ENCODE measurements around the gene MFSD11.
A peak's percentile ranks its signal among the peaks of the same experiment; 100 is the strongest.
"Not testable (repeated sequence)": the region's sequence is repeated elsewhere in the genome, so short reads cannot be mapped to it uniquely, and the experiment has no call there.

The MFSD11 gene

DNA sequence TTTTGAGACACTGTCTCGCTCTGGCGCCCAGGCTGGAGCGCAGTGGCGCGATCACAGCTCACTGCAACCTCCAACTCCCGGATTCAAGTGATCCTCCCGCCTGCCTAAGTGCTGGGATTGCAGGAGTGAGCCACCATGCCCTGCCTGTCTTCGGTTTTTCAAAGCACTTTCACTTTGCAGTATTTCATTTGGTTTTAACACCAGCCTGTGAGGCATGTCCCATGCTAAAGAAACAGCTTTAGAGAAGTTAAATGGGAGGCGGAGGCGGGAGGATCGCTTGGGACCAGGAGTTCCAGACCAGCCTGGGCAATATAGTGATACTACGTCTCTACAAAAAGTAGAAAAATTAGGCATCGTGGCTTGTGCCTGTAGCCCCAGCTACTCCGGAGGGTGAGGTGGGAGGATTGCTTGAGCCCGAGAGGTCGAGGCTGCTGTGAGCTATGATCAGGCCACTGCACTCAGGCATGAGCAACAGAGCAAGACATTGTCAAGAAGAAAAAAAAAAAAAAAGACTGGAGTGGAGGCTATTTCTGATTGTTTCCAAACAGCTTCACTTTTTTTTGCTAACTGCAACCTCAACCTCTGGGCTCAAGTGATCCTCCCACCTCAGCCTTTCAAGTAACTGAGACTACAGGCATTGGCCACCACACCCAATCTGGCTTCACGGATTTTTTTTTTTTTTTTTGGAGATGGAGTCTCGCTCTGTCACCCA, 10.0 kb upstream of the MFSD11 start:
- DNase-seq, result peak; percentile 37

- DNase-seq, result not testable (repeated sequence)
These were observed 5.9 kb upstream of the MFSD11 start for GRCh38 chr17:76731800-76732733.

DNA sequence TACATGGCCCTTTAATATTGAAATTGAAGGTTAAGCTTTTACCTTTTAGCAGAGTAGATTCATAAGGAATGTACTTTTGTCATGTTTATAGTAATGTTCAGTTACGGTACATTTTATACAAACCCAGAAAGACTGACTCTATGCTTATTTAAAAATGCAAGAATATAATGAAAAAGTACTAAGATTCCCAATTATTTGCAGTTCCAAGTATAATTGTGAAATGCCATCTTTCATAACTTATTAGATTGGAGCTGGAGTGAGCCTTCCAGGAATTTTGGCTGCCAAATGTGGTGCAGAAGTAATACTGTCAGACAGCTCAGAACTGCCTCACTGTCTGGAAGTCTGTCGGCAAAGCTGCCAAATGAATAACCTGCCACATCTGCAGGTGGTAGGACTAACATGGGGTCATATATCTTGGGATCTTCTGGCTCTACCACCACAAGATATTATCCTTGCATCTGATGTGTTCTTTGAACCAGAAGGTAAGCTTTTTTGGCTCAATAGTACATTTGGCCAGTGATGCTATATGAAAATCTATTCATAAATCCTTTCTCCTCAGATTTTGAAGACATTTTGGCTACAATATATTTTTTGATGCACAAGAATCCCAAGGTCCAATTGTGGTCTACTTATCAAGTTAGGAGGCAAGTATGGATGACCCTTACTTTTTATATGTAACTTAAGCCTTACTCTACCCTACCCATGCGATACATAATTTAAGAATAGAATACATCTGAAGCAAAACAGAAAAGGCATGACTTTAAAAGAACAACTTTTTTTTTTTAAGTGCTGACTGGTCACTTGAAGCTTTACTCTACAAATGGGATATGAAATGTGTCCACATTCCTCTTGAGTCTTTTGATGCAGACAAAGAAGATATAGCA, 4.9 kb upstream of the MFSD11 start:
- no peak for DNase-seq

DNA sequence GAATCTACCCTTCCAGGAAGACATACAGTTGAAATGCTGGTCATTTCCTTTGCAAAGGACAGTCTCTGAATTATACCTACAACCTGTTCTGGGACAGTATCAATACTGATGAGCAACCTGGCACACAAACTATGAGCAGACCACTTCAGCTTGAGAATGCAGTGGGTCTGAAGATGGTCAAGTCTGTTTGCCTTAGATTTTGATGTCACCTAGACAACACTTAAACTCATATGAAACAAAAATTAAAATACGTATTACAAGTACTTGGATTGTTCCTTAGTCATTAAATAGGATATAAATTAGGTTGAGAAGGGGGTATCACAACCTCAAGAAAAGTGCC, 4.3 kb upstream of the MFSD11 start:
- DNase-seq, result no peak

GRCh38 chr17:76734080-76734840, 3.7 kb upstream of the MFSD11 start:
- no peak for DNase-seq

DNA sequence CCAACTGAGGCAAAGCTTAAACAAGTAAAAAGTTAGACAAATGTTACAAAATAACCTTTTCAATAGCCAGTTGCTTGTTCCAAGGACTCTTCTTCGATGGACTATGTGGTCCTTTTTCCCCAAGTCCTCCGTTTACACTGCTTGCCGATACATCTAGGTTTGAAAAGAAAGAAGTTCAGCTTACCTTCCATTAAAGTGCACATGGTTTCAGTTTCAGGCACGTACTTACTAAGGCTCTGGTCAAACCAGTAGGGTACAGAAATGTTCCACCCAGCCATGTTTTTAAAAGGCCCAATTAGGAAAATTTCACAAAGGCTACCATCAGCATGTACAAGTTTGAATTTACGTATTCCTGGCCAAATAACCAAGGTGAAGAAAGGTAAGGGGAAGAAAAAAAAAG, 2.9 kb upstream of the MFSD11 start:
- peak; percentile 51 for DNase-seq

DNA sequence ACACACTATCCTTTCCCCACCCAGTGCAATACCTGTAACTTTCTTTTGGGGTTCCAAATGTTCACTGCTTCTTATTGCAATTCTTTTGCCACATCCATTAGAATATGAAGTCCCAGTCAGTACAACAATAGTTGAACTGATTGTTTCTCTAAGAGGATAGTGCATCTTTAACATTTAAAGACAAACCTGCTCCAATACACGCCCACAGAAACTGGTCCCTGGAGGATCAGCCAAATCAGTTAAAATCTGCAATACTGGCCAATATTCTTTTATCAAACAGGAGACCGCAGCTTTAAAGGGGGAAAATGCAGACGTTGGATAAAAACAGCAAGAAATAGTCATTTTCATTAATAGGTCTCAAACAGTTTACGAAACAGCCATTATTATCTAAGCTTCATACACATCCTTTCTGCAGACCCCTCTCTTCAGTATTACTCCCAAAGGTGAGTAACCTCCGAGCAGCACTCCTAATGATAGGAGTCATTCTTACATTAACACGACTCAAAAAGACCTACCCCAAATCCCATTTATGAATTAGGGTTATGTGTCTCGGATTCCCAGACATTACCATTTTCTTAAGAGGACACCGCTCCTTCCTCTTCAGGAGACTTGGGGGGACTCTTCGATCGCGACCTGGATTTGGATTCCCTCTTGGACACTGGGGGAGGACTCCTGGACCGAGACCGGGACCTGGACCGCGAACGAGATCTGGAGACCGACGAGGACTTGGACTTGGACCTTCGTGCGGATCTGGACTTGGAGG, 2.2 kb upstream of the MFSD11 start:
- no peak for DNase-seq

DNA sequence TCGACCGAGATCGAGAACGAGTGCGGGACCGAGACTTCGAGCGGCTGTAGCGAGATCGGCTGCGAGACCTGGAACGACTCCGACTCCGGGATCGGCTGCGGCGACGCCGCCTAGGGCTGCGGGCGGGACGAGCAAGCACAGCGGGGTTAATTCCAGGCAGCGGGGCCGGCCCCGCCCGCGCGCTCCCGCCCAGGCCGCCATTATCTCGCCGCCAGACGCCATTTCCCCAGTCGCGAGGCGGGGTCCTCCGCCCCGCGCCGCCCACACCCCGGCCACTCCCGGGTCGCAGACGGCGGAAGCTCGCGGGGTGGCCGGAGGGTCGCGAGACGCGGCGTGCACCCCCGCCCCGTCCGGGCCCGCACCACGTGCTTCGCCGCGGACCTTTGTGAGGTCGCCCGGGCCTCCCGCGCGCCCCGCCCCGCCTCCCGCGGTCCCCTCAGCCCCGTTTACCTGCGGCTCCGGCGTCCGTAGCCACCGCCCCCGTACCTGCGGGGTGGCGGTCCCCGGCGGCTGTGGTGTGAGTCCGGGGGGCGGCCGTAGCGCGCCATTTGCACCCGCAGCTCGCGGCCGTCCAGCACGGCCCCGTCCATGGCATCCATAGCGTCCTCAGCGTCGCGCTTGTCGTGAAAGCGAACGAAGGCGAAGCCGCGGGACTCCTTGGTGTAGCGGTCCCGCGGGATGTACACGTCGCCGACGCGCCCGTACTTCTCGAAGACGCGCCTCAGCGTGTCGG, 1.4 kb upstream of the MFSD11 start:
- DNase-seq, result peak; percentile 76

GRCh38 chr17:76737082-76737675, 740 bp upstream of the MFSD11 start, which contains the start of gene SRSF2:
Gene SRSF2 (minus strand): TSS chr17:76737331. CDS start chr17:76737160, 171 bp downstream.
- DNase-seq, result peak; percentile 99

- no peak for DNase-seq
These were observed 540 bp downstream of the MFSD11 start for GRCh38 chr17:76738468-76738850.

- DNase-seq, result not testable (repeated sequence)
These were observed 1.7 kb downstream of the MFSD11 start for GRCh38 chr17:76739568-76740115.

GRCh38 chr17:76740329-76741118, 2.6 kb downstream of the MFSD11 start:
- DNase-seq, result no peak

GRCh38 chr17:76742958-76743357, 5.0 kb downstream of the MFSD11 start:
- no peak for DNase-seq

- no peak for DNase-seq
These were observed 6.8 kb downstream of the MFSD11 start for GRCh38 chr17:76744747-76745146.

- not testable (repeated sequence) for DNase-seq
These were observed 7.9 kb downstream of the MFSD11 start for GRCh38 chr17:76745785-76746184.

DNA sequence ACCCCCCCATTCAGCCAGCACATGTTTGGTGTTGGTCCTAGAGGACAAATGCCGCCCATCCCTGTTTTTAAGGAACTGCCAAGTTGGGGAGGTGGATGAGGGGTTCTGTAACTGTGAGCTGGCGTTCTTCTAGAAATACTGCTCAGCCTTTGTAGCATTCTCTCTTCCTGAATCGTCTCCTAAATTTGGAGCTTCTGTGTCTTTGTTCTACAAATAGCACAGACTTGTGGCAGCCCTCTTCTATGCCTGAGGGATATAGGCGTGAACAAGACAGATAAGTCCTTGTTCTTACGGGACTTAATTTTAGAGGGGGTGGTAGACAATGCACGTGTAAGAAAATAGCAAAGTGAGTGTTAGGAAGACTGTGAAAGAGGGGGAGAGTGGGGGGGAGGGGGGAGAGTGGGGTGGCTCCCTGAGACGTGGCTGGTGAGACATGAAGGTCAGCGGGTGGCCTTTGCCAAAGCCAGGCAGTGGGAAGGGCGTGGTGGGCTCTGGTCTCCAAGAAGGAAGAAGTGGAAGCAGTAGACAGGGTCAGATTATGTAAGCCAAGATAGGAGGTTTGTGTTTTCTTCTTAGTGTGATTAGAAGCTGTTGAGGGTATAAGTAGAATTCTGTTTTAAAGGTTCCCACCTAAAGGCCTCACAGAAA, 9.9 kb downstream of the MFSD11 start:
- DNase-seq, result no peak

DNA sequence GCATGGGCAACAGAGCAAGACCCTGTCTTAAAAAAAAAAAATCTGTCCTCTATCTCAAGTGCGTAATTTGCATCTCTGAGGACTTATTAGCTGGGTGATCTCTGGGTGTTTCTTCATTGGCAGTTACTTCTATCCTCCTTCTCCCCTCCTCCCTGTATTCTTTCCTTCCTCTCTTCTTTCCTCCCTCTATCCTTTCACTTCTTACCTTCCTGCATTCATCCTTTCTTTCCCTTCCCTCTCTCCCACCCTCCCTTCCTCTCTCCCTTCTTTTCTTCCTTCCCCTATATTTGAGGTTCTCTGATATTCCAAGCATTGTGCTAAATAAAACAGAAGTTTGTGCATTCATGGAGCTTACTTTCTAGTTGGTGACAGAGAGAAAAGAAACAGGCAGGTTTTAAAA, 10.7 kb downstream of the MFSD11 start:
- no peak for DNase-seq

GRCh38 chr17:76751416-76751993, 13.6 kb downstream of the MFSD11 start:
- DNase-seq, result no peak
